GM04503 (cell line): ENCODE measurements around the gene CDKAL1.
"Not testable (repeated sequence)": the region's sequence is repeated elsewhere in the genome, so short reads cannot be mapped to it uniquely, and the experiment has no call there.

Source experiments
- DNase-seq: peaks from one replicate; pipeline ENCODE4 v3.0.0-alpha.2; 2012; ENCODE audit warnings: low read depth

CDKAL1 gene

DNA sequence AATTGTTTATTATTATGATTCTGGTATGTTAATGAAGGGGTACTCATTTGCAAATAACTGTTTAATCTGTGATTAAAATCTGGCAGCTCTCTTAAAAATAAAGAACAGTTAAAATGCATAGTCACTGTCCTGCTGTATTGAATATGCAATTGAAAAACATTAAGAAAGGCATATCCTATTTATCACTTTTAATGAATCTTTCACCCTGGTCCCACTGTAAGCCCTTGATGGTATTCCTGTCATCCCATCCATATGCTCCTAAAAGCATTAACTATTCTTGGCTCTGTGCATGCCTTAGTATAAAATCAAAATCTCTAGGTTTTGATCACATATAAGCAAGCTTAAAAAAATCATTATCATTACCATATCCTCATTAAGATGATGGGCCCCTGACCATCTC lies 648.3 kb downstream of the CDKAL1 start:
- DNase-seq: no peak

DNA sequence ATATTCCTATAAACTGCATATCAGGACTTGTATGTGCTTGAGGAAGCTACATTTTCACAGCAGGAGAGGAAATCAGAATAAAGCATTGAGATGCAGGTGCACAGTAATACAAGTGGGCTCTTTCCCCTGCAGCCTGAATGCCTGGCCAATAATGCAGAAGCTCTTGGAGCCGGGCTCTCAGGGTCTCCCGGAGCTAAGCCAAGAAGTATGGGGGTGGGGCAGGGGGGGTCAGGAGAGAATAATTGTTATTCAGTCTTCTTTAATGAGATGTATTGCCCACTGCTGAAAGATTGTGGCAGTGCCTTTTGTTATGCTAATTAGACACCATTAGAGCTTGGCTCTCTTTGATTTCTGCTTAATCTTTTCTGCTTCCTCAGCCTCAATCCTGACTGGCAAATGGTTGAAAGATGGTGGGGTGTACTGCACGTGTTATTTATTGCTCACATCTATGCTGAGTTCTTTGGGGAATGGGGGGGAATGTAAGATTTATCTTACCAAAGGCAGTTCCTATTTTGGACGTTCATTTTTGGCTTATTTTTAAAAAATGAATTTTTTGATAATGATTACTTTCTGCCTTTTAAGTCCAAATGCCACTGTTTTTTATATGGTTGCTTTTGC lies 651.7 kb downstream of the CDKAL1 start:
- DNase-seq: no peak

DNA sequence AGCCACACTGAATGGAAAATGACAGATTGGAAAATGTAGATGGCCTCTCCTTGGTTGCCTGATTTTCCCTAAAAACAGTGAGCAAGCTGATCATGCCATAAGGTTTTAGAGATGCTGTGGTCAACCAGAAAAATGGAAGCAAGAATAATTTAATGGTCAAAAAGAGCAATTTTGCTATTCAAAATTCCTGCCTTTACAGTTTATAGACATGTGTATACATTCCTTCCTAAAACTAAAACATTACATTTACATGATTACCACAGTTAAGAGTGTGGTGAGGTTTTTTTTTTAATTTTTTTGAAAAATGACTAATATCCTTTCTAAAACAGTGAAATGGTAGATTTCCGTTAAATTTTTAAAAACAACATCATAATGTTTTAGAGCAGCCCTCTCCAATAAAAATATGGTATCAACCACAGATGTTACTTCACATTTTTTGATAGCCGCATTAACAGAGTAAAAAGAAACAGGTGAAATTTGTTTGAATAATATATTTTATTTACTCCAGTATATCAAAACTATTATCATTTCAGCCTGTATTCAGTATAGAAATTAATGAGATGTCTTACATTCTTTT lies 652.3 kb downstream of the CDKAL1 start:
- no peak for DNase-seq

DNA sequence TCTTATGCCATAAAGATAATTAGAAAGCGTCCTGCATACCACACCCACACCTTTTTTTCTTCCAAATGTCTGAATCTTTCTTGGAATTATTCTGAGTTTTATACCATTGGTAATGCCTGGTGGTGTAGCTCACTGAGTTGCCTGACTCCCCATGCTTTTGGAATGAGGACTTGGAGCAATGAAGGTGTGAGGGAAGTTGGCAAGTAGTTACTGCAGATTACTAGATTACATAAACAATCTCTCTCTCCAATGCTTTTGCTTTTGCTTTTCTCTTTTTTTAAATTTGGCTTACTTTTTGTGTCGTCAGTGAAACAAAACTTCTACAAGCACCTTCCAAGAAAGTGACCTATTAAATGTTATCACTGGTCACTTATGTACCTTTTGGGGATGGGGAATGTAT lies 653.2 kb downstream of the CDKAL1 start:
- DNase-seq: no peak

DNA sequence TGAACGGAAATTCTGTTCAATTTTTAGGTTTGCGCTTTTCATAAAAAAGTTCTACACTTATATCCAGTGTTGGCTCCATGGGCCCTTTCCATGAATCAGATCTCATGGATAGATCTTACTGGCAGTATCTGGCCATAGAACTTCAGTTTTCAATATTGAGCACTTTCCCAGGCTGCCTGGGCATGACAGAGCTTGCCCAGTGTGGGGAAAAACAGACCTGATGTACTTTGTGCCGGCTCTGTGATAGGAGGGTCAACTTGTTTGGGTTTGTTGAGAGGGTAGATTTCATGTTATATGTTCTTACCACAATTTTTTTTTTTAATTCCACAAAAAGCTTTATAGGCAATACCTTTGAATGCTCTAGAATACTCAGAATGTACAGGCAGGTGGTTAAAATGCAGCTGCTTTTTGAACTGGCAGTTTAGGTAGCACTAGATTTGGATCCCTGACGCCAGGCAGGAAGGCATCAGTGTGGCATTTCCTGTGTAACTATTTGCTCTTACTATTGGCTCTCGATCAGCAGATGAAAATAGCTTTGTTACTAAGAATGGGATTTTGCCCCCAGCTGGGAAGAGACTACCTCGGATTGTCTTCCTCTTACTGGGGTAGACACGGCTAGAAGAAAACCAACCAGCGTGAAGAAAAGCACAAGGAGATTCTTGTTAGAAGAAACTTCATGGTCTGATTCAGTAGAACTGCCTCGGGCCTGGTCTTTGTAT lies 654.4 kb downstream of the CDKAL1 start:
- DNase-seq: no peak

DNA sequence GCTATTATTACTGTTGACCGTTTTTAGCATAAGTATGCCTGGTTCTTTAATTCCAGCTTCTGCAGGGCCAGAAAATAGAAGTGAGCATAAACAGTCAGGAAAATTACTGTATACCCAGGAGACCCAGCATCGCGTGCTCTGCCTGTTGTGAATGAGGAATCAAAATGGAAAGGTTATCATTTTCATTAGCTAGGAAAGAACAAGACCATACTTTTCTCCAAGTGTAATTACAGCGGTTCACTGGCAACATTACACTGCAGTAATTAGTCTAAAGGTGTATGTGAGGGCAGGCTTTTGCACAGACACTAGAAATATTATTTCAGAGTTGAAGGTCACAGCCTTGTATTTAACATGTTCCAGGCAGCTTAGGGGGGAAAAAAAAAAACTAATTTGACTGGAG lies 655.5 kb downstream of the CDKAL1 start:
- no peak for DNase-seq

DNA sequence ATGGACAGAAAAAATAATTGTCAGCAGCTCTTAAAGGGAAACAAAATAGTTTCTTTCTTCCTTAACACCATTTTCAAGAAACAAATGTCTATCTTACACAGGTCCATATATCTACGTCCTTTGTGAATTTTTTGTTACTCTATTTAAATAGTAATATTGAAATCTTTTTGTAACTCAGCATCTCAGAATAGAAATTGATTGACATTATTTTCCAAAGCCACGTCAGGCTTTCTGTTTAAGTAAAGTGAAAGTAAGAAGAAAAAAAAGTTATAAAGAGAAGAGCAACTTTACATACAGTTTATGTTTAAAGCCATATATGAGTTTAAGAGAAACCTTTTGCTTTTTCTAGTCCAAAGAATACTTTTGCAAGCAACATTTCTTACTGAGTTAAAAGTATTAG lies 656.4 kb downstream of the CDKAL1 start:
- no peak for DNase-seq

DNA sequence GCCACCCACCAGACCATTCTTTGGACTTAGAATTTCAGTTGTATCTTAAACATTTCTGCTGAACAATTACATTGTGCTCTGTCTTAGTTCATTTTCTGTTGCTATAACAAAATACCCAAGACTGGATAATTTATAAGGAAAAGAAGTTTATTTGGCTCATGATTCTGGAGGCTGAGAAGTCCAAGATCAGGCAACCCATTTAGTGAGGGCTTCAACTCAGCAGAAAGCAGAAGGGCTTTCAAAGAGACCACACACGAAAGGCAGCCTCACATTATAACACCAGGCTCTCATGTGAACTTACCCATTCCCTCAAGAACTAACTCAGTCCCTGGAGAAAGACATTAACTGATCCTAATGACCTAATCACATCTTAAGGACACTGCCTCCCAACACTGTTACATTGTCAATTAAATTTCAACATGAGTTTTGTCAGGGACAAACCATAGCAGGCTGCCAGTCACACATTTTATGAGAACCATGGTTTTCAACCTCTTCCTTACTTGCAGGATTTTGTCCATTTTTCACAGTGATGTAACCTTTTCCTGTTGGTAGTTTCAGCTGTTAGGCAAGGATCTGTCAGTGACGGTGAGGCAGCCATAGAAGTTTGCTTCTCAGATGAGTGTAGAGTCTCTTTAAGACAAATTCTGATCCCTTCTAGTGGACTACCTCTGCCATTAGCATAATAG lies 659.7 kb downstream of the CDKAL1 start:
- no peak for DNase-seq

DNA sequence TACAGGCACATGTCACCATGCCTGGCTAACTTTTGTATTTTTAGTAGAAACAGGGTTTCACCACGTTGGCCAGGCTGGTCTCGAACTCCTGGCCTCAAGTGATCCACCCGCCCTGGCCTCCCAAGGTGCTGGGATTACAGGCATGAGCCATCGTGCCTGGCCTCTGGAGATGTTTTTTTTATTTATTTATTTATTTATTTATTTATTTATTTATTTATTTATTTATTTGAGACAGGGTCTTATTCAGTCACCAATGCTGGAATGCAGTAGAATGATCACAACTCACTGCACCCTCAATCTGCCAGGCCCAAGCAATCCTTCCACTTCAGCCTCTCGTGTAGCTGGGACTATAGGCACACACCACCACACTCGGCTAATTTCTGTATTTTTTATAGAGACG lies 661.0 kb downstream of the CDKAL1 start:
- DNase-seq: not testable (repeated sequence)

DNA sequence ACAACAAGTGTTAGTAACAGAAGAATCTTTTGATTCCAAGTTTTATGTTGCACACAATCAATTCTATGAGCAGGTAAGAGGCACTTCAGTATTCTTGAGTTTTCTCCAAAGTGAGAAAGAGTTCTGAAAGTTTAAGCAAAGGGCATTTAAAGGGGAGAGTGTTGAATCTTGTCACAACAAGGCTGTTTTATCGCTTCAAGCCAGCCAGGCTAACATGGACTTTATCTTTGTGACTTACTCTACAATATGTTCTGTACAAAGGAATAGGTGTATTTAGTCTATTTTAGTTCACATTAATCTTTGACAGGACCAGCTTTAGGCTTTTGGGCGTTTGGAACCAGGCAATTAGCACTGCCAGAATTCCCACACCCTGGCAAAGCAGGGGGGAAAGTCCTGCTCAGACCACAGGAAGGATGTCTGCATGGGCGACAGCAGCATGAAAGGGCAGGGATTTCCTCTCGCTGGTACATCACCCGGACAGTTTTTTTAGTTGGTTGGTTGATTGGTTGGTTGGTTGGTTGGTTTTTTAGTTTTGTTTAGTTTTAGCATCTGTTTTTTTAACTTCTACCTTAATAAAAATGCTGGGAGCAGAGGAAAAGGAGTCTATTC lies 663.9 kb downstream of the CDKAL1 start:
- no peak for DNase-seq

DNA sequence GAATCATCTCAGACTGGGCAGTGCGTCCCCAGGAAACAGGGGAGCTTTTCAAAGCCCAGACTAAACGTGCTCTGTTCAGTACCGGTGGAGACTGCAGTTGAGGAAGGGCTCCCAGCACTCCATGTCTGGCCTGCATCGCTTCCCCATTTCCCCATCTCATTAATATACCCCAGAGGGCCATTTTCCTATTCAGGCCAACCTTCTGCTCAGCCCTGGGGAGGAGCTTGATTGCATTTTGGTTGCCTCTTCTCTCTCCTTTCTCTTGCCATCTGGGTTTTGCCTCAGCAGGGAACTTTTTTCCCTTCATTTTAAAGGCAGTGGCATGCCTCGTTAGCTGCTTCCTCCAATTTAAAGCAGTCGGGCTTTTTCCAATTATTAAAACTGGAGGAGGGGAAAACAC lies 665.0 kb downstream of the CDKAL1 start:
- DNase-seq: no peak

DNA sequence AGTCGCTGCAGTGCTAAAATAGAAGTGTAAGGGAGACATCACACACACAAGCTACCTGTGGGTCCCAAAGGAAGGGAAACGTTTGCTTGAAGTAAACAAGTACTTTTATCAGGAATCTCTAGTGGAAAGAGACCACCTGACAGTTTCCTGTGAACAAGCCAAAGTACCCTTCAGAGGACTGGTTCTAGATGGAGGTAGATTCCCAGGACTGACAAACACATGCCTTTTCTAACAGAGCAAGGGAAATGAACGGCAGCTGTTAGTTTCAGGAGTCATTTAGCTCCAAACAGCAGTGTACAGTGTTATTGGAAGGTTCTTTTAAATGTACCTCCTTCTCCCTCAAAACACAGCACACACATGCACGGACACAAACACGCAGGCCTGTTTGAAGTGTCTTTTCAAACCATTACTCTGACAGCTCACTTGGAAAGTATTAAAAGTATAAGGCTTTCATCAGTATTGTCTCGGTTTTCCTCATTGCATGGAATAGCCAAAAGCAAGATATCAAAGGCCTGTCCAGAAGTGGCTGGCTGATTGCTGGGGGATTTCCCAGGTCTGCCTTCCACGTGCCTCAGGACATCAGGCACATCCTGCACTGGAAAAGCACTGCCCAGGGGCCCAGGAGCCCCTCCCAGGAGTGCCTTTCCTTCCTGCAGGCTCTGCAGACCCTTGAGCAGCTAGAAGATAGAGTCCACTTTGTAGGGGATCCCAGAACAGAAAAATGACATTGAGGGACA lies 666.0 kb downstream of the CDKAL1 start:
- no peak for DNase-seq

DNA sequence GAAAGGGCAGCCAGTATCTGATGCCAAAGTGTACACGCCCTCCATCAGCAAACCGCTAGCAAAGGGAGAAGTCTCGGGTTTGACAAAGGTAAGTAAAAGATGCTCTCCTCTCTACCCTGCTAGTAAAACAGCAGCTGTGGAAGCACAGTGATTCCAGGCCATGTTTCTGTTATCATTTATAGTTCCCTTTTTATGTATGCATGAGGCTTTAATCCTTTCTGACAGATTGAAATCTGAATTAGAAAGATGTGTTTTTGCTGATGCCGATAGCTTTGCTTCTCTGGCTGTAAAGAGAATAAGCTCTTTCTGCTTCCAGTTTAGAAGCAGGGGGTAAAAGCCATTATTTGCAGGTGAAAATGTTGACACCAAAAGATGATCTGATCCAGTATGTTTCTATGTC lies 666.9 kb downstream of the CDKAL1 start:
- DNase-seq: no peak

DNA sequence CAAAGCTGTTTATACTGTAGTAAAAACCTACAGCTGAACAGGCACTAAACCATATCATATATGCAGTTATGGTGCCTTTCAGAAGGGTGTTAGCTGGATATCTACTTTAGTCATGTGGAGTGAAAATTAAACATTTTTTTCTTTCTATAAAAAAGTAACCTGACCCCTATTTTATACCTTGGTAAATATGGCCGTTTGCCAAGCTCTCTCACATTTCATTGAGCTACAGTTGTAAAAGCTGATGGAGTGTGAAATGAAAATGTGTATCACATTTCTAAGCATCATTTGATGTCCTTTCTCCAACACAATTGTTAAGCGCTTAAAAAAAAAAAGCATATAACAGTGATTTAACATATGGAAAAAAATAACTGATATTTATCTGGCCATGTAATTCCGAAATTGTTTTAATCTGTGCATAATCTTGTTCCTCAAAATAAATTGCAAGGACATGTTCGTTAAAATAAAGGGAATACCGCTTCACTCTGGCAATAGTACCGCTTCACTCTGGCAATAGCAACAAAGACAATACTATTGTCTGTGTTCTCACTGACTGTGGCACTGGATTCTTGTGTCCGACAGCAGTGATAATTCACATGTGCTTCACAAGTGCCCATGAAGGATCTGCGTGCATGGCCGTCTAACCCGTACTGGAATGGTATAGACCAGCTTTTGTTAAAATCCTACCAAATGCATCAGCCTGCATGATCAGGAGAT lies 667.5 kb downstream of the CDKAL1 start:
- DNase-seq: no peak

DNA sequence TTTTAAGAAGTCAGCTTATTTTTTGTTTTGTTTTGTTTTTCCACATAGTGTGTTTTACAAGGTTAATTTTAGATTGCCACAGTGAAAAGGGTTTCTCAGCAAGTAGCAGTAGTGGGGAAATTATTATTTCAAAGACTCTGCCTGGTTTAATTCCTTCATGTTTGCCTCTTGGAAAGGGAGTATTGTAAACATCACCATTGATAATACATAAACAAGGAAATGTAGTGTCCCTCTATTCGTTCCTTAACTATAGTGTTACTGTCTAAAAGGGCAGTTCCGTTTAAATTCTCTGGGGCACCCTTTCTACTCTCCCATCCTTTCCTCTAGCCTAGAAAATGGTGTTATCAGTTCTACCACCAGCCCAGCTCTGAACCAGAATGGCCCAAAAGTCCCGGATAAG lies 668.3 kb downstream of the CDKAL1 start:
- DNase-seq: no peak

DNA sequence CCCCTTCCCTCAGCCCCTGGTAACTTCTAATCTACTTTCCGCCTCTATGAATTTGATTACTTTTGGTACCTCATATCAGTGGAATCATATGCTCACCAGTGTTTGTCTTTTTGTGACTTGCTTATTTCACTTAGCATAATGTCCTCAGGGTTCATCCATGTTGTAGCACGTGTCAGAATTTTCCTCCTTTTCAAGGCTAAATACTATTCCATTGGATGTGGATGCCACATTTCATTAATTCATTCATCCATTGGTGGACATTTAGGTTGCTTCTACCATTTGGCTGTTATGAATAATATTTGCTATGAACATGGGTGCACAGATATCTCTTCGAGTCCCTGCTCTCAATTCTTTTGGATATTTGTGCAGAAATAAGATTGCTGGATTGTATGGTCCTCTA lies 670.7 kb downstream of the CDKAL1 start:
- no peak for DNase-seq

DNA sequence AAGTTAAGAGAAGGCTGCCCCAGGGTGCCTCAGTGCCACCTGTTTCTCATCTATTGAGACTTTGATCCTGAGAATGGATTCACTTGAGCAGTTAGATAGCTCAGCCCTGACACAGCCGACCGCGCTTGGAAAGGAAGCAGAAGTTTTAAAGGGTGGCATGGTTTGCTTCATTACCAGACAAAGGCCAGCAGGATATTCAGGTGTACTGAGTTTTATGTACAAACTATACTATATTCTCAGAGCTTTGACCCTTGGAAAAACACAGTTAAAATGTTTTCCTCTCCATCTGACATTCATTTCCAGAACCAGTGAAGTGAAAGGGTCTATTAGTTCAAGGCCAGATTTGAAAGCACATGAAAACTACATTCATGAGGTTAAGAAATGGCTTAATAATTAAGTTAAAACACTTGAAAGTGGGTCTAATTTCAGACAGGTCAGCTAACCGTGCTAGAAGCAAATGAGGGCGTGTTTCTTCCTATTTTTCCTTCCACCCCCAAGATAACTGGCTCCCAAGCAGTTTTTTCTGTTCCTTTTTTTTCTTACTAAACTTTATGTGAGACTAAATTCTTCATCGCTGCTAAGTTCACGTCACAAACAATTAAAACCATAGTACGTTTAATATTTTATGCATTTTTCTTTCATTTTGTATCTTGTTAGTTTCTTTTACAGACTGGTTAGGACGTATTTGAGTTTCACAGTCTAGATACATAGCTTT lies 674.0 kb downstream of the CDKAL1 start:
- DNase-seq: no peak

DNA sequence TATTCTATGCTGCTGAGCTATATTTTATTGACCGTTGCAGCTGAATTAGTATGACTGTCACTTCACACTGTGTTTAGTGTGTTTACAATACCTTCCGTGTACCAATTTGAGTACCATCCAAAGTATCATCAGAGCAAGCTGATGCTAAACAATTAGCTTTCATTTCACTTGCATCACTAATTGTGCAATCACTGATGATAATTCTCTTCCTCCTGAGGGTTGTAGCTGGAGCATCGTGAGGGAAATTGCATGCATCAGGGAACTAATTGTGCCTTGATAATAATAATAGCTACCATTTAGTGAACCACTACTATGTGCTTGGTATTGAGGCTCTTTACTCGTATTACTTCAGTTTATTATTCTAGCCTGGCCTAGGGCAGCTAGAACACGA lies 674.5 kb downstream of the CDKAL1 start:
- DNase-seq: no peak

DNA sequence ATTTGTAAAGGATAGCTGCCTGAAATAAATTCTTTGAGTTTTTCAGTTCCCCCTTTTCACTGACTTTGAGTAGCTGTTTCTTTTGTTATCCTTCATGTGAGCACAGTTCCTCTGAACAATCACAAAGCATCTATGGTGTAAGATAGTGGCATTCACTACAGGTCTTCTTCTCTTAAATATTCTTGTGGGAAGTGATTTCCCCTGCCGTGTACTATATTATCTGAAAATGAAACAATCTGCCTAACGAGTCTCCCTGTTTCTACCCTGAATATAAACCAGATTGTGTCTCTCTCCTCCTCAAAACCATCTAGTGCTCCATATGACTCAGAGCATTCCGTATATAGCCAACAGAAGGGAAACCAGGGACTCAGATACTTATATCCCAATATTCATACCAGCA lies 679.2 kb downstream of the CDKAL1 start:
- no peak for DNase-seq

DNA sequence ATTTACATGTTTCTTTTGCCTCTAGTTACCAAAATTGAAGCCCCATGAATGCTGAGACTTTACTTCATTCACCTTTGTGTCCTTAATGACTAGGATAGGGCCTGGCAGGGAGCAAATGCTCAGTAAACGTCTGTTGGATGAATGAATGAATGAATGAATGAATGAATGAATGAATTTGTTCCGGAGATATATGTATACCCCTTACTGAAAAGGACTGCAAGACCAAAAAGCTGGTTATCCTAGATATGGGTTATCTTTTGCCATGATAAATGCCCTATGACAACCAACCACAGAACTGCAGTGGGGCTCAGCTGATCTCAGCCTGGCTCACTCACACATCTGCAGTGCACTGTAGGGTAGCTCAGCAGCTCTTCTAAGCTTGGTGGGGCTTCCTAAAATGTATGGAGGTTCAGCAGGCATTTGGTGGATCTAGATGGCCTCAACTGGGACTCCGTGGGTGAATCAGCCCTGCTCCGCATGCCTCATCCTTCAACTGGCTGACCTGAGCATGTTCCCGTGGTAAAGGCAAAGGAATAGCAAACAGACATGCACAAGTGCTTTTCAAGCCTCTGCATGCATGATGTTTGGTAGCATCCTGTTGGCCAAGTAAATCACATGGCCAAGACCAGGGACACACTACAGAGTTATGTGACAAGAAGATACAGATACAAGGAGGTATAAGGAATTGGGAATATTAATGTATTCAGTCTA lies 680.6 kb downstream of the CDKAL1 start:
- DNase-seq: no peak
